ENCODE measurements around the gene ZDHHC1. TPM values are rescaled to one million over a fixed set of nuclear protein-coding genes. Genes with fewer than 3 reads are reported as not detected.

ZDHHC1 gene
- total RNA-seq, 1 donor = 9.0 TPM

DNA sequence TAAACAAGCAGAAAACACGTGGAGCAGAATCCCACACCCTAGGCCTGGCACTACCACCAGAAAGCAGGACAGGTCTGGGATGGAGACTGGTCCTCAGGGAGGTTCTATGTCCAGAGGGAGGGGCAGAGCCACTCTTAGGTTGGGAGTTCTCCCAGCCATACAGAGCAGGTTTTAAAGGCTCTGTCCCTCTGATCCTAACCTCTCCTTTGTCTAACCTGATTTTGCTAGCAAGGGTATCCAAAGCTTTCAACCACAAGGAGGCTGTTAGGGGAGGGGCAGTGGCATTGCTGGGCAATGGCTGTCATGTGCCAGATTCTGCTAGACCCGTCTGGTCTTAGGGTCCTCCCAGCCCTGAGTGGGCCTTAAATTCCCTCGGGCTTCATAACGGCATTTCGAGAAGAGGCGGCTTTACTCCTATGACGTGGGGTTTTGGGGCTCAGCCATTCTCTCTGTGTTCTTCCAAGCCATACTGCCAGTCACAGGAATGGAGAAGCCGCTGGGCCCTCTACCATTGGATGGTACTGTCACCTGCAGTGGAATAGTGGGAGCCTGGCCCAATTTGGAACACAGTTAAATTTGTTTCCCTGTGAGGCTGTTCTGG is 28.7 kb downstream of the ZDHHC1 start:
- Histone ChIP-seq H3K36me3 (ENCODE audit: insufficient read depth, low read length) (no peaks in the 10 kb centered on the region), H3K27me3 (ENCODE audit: insufficient read depth, low read length) (peaks cover 17% of the 10 kb centered on the region), H2AFZ (ENCODE audit: low read length) (no peak overlapping the region), H3K79me2 (ENCODE audit: insufficient read depth, low read length) (no peaks in the 10 kb centered on the region), H3K9me3 (ENCODE audit: low read depth, low read length) (no peaks in the 10 kb centered on the region), H3K4me1 (ENCODE audit: insufficient read depth, low read length) (no peaks in the 10 kb centered on the region), H3K4me3 (ENCODE audit: insufficient read depth, low read length) (no peak overlapping the region), H4K20me1 (ENCODE audit: insufficient read depth, low read length) (peaks cover under 1% of the 10 kb centered on the region), H3K27ac (ENCODE audit: low read depth, low read length) (no peak overlapping the region), H3K4me2 (ENCODE audit: insufficient read depth, low read length) (no peak overlapping the region)
- TF ChIP-seq, protein P1, sequence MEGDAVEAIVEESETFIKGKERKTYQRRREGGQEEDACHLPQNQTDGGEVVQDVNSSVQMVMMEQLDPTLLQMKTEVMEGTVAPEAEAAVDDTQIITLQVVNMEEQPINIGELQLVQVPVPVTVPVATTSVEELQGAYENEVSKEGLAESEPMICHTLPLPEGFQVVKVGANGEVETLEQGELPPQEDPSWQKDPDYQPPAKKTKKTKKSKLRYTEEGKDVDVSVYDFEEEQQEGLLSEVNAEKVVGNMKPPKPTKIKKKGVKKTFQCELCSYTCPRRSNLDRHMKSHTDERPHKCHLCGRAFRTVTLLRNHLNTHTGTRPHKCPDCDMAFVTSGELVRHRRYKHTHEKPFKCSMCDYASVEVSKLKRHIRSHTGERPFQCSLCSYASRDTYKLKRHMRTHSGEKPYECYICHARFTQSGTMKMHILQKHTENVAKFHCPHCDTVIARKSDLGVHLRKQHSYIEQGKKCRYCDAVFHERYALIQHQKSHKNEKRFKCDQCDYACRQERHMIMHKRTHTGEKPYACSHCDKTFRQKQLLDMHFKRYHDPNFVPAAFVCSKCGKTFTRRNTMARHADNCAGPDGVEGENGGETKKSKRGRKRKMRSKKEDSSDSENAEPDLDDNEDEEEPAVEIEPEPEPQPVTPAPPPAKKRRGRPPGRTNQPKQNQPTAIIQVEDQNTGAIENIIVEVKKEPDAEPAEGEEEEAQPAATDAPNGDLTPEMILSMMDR (IDR thresholded peaks at IDR 0.05; ENCODE audit: extremely low read depth, low read depth, low read length) = no peak
- peak; percentile 72 for DNase-seq (ENCODE audit: insufficient read length, low spot score, missing footprints)

DNA sequence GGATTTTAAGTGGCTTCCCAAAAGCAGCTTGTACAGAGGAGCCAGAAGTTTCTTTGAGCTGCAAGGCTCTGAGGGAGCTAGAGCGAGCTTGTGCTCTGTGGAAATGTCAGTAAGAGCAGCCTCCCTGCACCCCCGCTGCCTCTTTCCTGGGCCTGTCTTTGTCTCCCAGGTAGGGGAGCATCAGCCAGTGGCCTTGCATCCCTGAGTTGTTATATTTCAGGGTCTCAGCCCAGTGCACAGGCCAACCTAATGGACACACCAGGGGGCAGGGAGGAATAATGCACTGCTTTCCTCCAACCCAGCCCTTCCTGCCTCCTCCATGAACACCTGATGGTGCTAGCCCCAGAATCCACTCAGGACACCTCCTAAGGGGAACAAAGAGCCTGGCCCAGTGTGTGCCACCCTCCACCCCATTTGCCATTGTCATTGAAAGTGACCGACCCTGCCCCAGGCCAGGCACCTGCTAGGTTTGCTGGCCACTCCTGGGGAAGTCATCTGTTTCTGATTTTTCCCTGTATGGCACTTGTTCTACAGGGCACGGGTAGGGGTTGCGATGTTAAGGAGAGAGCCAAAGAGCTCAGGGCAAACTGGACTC is 29.3 kb downstream of the ZDHHC1 start:
- H3K4me3 ChIP-seq (ENCODE audit: insufficient read depth, low read length) = no peak overlapping the region
- TF ChIP-seq, protein P1 (IDR thresholded peaks at IDR 0.05; ENCODE audit: extremely low read depth, low read depth, low read length) = no peak
- no peaks in the 10 kb centered on the region for H3K79me2 ChIP-seq (ENCODE audit: insufficient read depth, low read length)
- peak; percentile 77 for DNase-seq (ENCODE audit: insufficient read length, low spot score, missing footprints)
- no peaks in the 10 kb centered on the region for H3K4me1 ChIP-seq (ENCODE audit: insufficient read depth, low read length)
- no peaks in the 10 kb centered on the region for H4K20me1 ChIP-seq (ENCODE audit: insufficient read depth, low read length)
- peaks cover 21% of the 10 kb centered on the region for H3K27me3 ChIP-seq (ENCODE audit: insufficient read depth, low read length)
- no peak overlapping the region for H3K27ac ChIP-seq (ENCODE audit: low read depth, low read length)
- no peaks in the 10 kb centered on the region for H3K9me3 ChIP-seq (ENCODE audit: low read depth, low read length)
- no peak overlapping the region for H2AFZ ChIP-seq (ENCODE audit: low read length)
- no peaks in the 10 kb centered on the region for H3K36me3 ChIP-seq (ENCODE audit: insufficient read depth, low read length)
- H3K4me2 ChIP-seq (ENCODE audit: insufficient read depth, low read length) = no peak overlapping the region

DNA sequence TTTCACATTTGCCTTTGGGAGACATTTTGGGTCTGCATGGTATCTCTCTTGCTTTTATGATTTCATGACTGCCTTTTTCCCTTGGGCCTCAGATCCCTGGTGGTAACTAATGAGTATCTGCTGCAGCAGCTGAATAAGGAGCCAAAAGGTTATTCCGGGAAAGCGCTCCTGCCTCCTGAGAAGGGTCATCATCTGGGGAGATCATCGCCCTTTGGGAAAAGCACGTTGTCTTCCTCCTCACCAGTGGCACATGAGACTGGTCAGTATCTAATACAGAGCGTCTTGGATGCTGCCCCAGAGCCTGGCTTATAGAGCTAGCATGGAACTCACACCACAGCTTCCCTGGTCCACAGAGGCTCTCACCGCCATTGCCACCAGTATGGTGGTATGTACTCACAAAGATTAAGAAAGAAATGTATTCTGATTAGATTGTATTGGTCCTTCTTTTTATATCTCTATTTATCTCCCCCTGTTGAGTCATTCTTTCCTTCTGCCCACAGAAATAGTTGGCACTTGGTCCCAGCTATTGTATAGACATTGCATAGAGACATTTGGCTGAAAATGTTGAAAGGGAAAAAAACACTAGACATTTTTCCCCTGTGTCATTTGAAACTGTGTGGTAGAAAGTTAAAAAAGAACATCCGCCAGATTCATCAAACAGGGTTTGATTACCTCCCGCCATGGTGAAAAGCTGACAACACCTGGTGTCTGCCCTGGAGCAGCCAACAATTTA is 31.3 kb downstream of the ZDHHC1 start:
- DNase-seq (ENCODE audit: insufficient read length, low spot score, missing footprints) = peak; percentile 67
- Histone ChIP-seq H3K4me1 (ENCODE audit: insufficient read depth, low read length) (no peaks in the 10 kb centered on the region), H3K27me3 (ENCODE audit: insufficient read depth, low read length) (peaks cover 21% of the 10 kb centered on the region), H2AFZ (ENCODE audit: low read length) (no peak overlapping the region), H3K79me2 (ENCODE audit: insufficient read depth, low read length) (no peaks in the 10 kb centered on the region), H3K4me3 (ENCODE audit: insufficient read depth, low read length) (no peak overlapping the region), H4K20me1 (ENCODE audit: insufficient read depth, low read length) (no peaks in the 10 kb centered on the region), H3K27ac (ENCODE audit: low read depth, low read length) (no peak overlapping the region), H3K36me3 (ENCODE audit: insufficient read depth, low read length) (no peaks in the 10 kb centered on the region), H3K9me3 (ENCODE audit: low read depth, low read length) (no peaks in the 10 kb centered on the region), H3K4me2 (ENCODE audit: insufficient read depth, low read length) (no peak overlapping the region)
- TF ChIP-seq, protein P1 (IDR thresholded peaks at IDR 0.05; ENCODE audit: extremely low read depth, low read depth, low read length) = no peak

DNA sequence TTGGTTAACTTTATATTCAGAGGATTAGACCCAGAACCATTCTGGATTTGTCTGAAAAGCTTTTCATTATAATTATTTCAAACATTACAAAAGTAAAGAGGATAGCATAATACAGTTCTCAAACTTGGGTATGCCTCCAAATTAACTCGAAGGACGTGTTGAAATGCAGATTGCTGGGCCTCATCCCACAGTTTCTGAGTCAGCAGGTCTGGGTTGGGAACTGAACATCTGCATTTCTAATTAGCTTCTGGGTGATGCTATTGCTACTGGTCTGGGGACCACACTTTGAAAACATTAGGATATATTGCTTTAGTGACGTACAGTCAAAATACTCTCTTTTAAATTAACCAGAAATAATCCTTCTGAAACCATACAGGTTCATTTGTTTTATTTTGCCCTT is 33.0 kb downstream of the ZDHHC1 start:
- H3K4me3 ChIP-seq (ENCODE audit: insufficient read depth, low read length) = no peak overlapping the region
- no peaks in the 10 kb centered on the region for H3K36me3 ChIP-seq (ENCODE audit: insufficient read depth, low read length)
- H3K79me2 ChIP-seq (ENCODE audit: insufficient read depth, low read length) = no peaks in the 10 kb centered on the region
- no peaks in the 10 kb centered on the region for H3K9me3 ChIP-seq (ENCODE audit: low read depth, low read length)
- H3K27me3 ChIP-seq (ENCODE audit: insufficient read depth, low read length) = peaks cover 19% of the 10 kb centered on the region
- H3K4me1 ChIP-seq (ENCODE audit: insufficient read depth, low read length) = no peaks in the 10 kb centered on the region
- no peak overlapping the region for H3K4me2 ChIP-seq (ENCODE audit: insufficient read depth, low read length)
- no peak for DNase-seq (ENCODE audit: insufficient read length, low spot score, missing footprints)
- no peak overlapping the region for H3K27ac ChIP-seq (ENCODE audit: low read depth, low read length)
- TF ChIP-seq, protein P1 (IDR thresholded peaks at IDR 0.05; ENCODE audit: extremely low read depth, low read depth, low read length) = no peak
- no peak overlapping the region for H2AFZ ChIP-seq (ENCODE audit: low read length)
- no peaks in the 10 kb centered on the region for H4K20me1 ChIP-seq (ENCODE audit: insufficient read depth, low read length)

Measured in osteoblast (primary cell).